OCI-LY7 (cell line): ENCODE data around the gene KCNQ5. TPM values are rescaled to one million over a fixed set of nuclear protein-coding genes. Genes with fewer than 3 reads are reported as not detected.
"Not testable (repeated sequence)": the region's sequence is repeated elsewhere in the genome, so short reads cannot be mapped to it uniquely, and the experiment has no call there.

Experiments
- BruUV-seq: library from RNA; stranded (reverse); fragments of 400-500 nt; replicated peaks from 2 replicates; lab custom pipeline; 2021; lab: Mats Ljungman, UMichigan
- CTCF ChIA-PET: fragments of 300-600 bp; sonication (Branson Sonifier 250); formaldehyde crosslinking; loops from one replicate; lab custom pipeline; 2022; ENCODE audit warnings: antibody characterized with exemption; ENCODE audit not compliant: unreplicated experiment; lab: Charles Lee
- POLR2A ChIA-PET: fragments of 300-600 bp; sonication (Branson Sonifier 250); formaldehyde crosslinking; loops from one replicate; lab custom pipeline; 2022; ENCODE audit warnings: antibody characterized with exemption; lab: Charles Lee
- DNase-seq: peaks from one replicate; pipeline ENCODE4 v3.0.0-alpha.2; 2015; ENCODE audit warnings: low spot score
- H2AFZ ChIP-seq: fragments of 200-600 bp; sonication (generic), shearing (Covaris generic); 2 replicates; pipeline ENCODE4 v1.6.1; 2014; ENCODE audit warnings: mild to moderate bottlenecking, antibody characterized with exemption, low read length, moderate library complexity
- H3K27ac ChIP-seq: fragments of 200-600 bp; sonication (generic); 2 replicates; pipeline ENCODE4 v1.5.1; 2014; ENCODE audit warnings: mixed run types, low read depth, mild to moderate bottlenecking, moderate library complexity, low read length, inconsistent platforms; ENCODE audit not compliant: poor library complexity, severe bottlenecking
- H3K36me3 ChIP-seq: fragments of 200-600 bp; sonication (generic); 2 replicates; pipeline ENCODE4 v1.6.1; 2014; ENCODE audit warnings: mild to moderate bottlenecking, antibody characterized with exemption, low read length, moderate library complexity, mixed read lengths; ENCODE audit not compliant: insufficient read depth
- H3K4me1 ChIP-seq: fragments of 200-600 bp; sonication (generic); 2 replicates; pipeline ENCODE4 v1.5.1; 2014; ENCODE audit warnings: mild to moderate bottlenecking, low read length; ENCODE audit not compliant: insufficient read depth, poor library complexity, severe bottlenecking
- H3K4me2 ChIP-seq: fragments of 200-600 bp; sonication (generic); 2 replicates; pipeline ENCODE4 v1.6.1; 2014; ENCODE audit warnings: mild to moderate bottlenecking, low read length
- H3K4me3 ChIP-seq: fragments of 200-600 bp; sonication (generic); 2 replicates; pipeline ENCODE4 v1.5.1; 2014; ENCODE audit warnings: mild to moderate bottlenecking, low read depth, low read length; ENCODE audit not compliant: poor library complexity, severe bottlenecking
- H3K79me2 ChIP-seq: fragments of 200-600 bp; sonication (generic); 2 replicates; pipeline ENCODE4 v1.6.1; 2016; ENCODE audit warnings: low read depth, mild to moderate bottlenecking, low read length, moderate library complexity, mixed read lengths; ENCODE audit not compliant: insufficient read depth
- H3K9me2 ChIP-seq: fragments of 200-600 bp; sonication (generic); 2 replicates; pipeline ENCODE4 v1.6.1; 2016; ENCODE audit warnings: mild to moderate bottlenecking, low read length, mixed read lengths; ENCODE audit not compliant: insufficient read depth
- H3K9me3 ChIP-seq: fragments of 200-600 bp; sonication (generic); 2 replicates; pipeline ENCODE4 v1.6.1; 2014; ENCODE audit warnings: mild to moderate bottlenecking, mixed run types, low read length, mixed read lengths
- H4K20me1 ChIP-seq: fragments of 200-600 bp; sonication (generic); 2 replicates; pipeline ENCODE4 v1.6.1; 2014; ENCODE audit warnings: mild to moderate bottlenecking, antibody characterized with exemption, low read length, moderate library complexity, mixed read lengths; ENCODE audit not compliant: insufficient read depth
- CTCF ChIP-seq: fragments of 200-600 bp; sonication (generic); conservative IDR thresholded peaks from 2 replicates; pipeline ENCODE4 v1.5.1; 2014; ENCODE audit warnings: mild to moderate bottlenecking, antibody characterized with exemption, low read length, moderate library complexity, mixed read lengths
- EZH2phosphoT487 ChIP-seq: fragments of 200-600 bp; sonication (generic); IDR thresholded peaks from 2 replicates; pipeline ENCODE4 v1.6.1; 2018; ENCODE audit warnings: low read depth, borderline replicate concordance, mild to moderate bottlenecking, mixed run types, antibody characterized with exemption, low read length, moderate library complexity, mixed read lengths
- intact Hi-C: fragments of 100-400 bp; cut with micrococcal nuclease; formaldehyde crosslinking; loops from one replicate; pipeline ENCODE4 v1.10.0; 2022; ENCODE audit not compliant: unreplicated experiment
- total RNA-seq, 2 experiments: library from RNA; depleted of rRNA in 1 of 2; stranded (reverse); fragments of >200 nt in 1 of 2; shearing (Covaris generic) in 1 of 2; gene quantifications; 2 replicates each; pipeline ENCODE4 v1.2.3, GENCODE V29; 2014 to 2022

The KCNQ5 gene
- total RNA-seq, 2 experiments from 2014 or later = 26.1 to 29.7 TPM

- Histone ChIP-seq H3K27ac (no peak overlapping the region), H3K4me3 (no peak overlapping the region), H4K20me1 (no peaks in the 10 kb centered on the region; the same call in 1 of the 2 replicates), H3K9me2 (no peaks in the 10 kb centered on the region), H3K4me1 (peaks cover 13% of the 10 kb centered on the region), H3K9me3 (no peaks in the 10 kb centered on the region), H2AFZ (no peak overlapping the region), H3K4me2 (no peak overlapping the region), H3K36me3 (no peaks in the 10 kb centered on the region), H3K79me2 (no peaks in the 10 kb centered on the region)
- ChIA-PET CTCF (no interaction called here), POLR2A (interaction anchor here (0.6 to 0.8 kb wide), 3 partner anchors 9 to 252 kb away, joined by 3 read pairs; no protein-coding TSS in a partner anchor)
- intact Hi-C loops = no loop called here
- TF ChIP-seq EZH2phosphoT487 (no peak), CTCF (no peak)
- BruUV-seq = no TSS peak
- no peak for DNase-seq
These were observed 353.5 kb downstream of the KCNQ5 start for GRCh38 chr6:72975352-72975752.

GRCh38 chr6:72976484-72976883, 354.6 kb downstream of the KCNQ5 start:
- intact Hi-C loops = no loop called here
- Histone ChIP-seq H2AFZ (no peak overlapping the region), H3K4me2 (no peak overlapping the region), H3K36me3 (no peaks in the 10 kb centered on the region), H3K4me1 (peaks cover 13% of the 10 kb centered on the region), H3K27ac (no peak overlapping the region), H3K79me2 (no peaks in the 10 kb centered on the region), H3K9me3 (no peaks in the 10 kb centered on the region), H3K9me2 (no peaks in the 10 kb centered on the region), H4K20me1 (no peaks in the 10 kb centered on the region; the same call in 1 of the 2 replicates), H3K4me3 (no peak overlapping the region)
- BruUV-seq = no TSS peak
- POLR2A ChIA-PET = interaction anchor here (0.7 kb wide), 2 partner anchors 22 to 288 kb away, joined by 3 read pairs; no protein-coding TSS in a partner anchor
- no peak for DNase-seq
- CTCF ChIA-PET = no interaction called here
- TF ChIP-seq CTCF (no peak), EZH2phosphoT487 (no peak)

GRCh38 chr6:72977114-72977513, 355.2 kb downstream of the KCNQ5 start:
- H3K4me2 ChIP-seq = no peak overlapping the region
- no peaks in the 10 kb centered on the region; the same call in 1 of the 2 replicates for H4K20me1 ChIP-seq
- no peak for TF ChIP-seq EZH2phosphoT487
- TF ChIP-seq CTCF = no peak
- intact Hi-C loops = no loop called here
- no peak overlapping the region for H2AFZ ChIP-seq
- H3K79me2 ChIP-seq = no peaks in the 10 kb centered on the region
- BruUV-seq = no TSS peak
- ChIA-PET POLR2A (no interaction called here), CTCF (no interaction called here)
- H3K9me2 ChIP-seq = no peaks in the 10 kb centered on the region
- DNase-seq = peak; percentile 11
- no peak overlapping the region for H3K4me3 ChIP-seq
- no peaks in the 10 kb centered on the region for H3K9me3 ChIP-seq
- H3K36me3 ChIP-seq = no peaks in the 10 kb centered on the region
- peaks cover 13% of the 10 kb centered on the region for H3K4me1 ChIP-seq
- no peak overlapping the region for H3K27ac ChIP-seq

GRCh38 chr6:72978808-72979207, 356.9 kb downstream of the KCNQ5 start:
- H3K36me3 ChIP-seq, intact Hi-C loops, DNase-seq, H3K9me2 ChIP-seq, H2AFZ ChIP-seq, H3K4me3 ChIP-seq, POLR2A ChIA-PET, H3K27ac ChIP-seq, H3K79me2 ChIP-seq, H4K20me1 ChIP-seq, CTCF ChIA-PET, H3K4me2 ChIP-seq, BruUV-seq, H3K9me3 ChIP-seq: not testable (repeated sequence)
- peaks cover 13% of the 10 kb centered on the region for H3K4me1 ChIP-seq
